SK-N-MC (cell line): ENCODE results near the gene CAPN15.

Experiments used
- EZH2 ChIP-seq: fragments of 200-600 bp; sonication (generic); IDR thresholded peaks from one replicate; pipeline ENCODE4 v1.6.1; 2017; ENCODE audit warnings: antibody characterized with exemption
- POLR2AphosphoS5 ChIP-seq: IDR thresholded peaks from 2 replicates; pipeline ENCODE4 v1.6.1; 2012; ENCODE audit warnings: mild to moderate bottlenecking, low read depth, low read length, borderline replicate concordance

DNA sequence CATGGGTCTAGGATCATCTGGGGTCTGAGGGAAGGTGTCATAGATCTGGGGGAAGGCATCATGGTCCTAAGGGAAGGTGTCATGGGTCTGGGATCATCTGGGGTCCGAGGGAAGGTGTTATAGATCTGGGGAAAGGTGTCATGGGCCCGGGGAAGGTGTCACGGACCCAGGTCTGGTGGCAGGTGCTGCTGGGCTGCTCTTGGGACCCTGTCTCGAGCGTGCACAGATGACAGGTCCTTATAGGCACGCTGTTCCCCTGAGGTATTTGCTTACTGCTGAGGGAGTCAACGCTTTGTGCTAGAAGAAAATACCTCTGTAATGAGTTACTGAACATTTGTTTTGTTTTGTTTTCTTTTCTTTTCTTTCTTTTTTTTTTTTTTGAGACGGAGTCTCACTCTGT is 63.7 kb downstream of the CAPN15 start:
- TF ChIP-seq POLR2AphosphoS5 = no peak
- no peak for TF ChIP-seq EZH2
